Retinal pigment epithelial cell (primary cell): ENCODE data around the gene POLR1A.

Source experiments
- DNase-seq: peaks from one replicate; pipeline ENCODE4 v3.0.0-alpha.2; 2010; ENCODE audit warnings: low read depth
- H3K4me3 ChIP-seq: 2 replicates; pipeline ENCODE4 v1.5.1; 2011; ENCODE audit warnings: mild to moderate bottlenecking, low read length, control low read depth, moderate library complexity
- TF ChIP-seq, protein P1 (sequence below): conservative IDR thresholded peaks from 2 replicates; pipeline ENCODE4 v1.5.1; 2011; ENCODE audit warnings: low read depth, low read length, control low read depth, inconsistent platforms

The POLR1A gene

DNA sequence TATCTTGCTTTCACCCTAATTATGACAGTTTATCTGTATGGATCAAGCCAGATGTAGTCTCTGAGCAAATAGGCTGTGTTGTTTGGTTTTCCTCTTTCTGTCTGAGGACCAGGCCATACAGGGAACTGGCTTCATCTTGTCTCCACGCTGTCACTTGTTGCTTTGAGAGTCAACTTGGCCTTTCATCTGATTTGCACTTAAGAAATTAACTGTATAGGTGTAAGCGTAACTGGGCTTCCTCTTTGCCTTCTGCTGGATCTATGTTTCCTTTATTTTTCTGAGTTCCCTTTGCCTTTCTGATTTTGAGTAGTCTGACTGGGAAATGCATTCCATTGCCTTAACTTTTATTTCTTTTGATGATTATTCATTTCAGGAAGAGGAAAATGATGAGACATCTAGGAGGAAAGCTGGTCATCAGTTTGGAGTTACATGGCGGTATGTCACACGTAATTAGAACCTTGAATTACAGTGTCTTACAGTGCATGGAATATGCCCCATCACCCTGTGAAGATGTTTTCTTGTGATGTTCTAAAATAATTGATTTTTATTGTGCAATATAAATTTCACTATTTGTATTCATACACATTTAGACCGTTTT is 17.7 kb upstream of the POLR1A start:
- TF ChIP-seq, protein P1, sequence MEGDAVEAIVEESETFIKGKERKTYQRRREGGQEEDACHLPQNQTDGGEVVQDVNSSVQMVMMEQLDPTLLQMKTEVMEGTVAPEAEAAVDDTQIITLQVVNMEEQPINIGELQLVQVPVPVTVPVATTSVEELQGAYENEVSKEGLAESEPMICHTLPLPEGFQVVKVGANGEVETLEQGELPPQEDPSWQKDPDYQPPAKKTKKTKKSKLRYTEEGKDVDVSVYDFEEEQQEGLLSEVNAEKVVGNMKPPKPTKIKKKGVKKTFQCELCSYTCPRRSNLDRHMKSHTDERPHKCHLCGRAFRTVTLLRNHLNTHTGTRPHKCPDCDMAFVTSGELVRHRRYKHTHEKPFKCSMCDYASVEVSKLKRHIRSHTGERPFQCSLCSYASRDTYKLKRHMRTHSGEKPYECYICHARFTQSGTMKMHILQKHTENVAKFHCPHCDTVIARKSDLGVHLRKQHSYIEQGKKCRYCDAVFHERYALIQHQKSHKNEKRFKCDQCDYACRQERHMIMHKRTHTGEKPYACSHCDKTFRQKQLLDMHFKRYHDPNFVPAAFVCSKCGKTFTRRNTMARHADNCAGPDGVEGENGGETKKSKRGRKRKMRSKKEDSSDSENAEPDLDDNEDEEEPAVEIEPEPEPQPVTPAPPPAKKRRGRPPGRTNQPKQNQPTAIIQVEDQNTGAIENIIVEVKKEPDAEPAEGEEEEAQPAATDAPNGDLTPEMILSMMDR, result no peak
- DNase-seq, result no peak
- no peak overlapping the region for H3K4me3 ChIP-seq

DNA sequence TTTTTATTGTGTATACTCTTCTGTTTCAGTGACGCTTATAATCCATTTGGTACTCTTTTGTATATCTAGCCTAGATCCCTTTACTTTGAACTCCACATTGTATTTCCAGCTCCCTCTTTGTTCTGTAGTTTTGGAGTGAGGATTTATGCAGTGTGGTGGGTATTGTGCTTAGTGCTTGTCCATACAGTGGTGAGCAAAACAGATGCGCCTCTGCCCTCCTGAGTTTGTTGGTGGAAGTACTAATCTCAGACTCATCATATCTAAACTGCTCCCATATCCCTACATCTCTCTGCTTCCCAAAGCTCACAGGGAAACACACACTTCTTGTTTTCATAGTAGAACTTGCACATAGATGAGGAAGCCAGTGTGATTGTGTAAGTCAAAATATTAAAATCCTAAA is 12.4 kb upstream of the POLR1A start:
- TF ChIP-seq, protein P1, result no peak
- no peak for DNase-seq
- H3K4me3 ChIP-seq, result no peak overlapping the region

DNA sequence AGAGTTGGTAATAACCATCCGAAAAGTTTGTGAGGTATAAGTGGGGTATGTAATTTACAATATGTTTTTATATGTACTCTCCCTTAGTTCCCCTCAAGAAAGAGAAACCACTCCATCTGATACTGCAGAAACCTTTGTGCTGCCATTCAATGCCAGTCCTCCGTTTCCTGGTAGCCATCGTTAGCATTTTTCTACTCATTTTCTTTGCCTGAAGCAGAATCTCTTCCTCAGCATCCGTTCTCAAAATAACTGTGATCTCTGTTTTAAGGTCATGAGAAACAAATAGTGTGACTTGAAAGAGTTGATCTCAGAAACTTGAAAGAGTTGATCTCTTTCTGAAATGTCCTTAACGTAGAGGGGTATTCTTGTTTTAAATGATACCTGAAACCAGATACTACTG is 1.3 kb upstream of the POLR1A start:
- H3K4me3 ChIP-seq, result peak overlapping the region; percentile 86
- no peak for DNase-seq
- TF ChIP-seq, protein P1, result no peak

DNA sequence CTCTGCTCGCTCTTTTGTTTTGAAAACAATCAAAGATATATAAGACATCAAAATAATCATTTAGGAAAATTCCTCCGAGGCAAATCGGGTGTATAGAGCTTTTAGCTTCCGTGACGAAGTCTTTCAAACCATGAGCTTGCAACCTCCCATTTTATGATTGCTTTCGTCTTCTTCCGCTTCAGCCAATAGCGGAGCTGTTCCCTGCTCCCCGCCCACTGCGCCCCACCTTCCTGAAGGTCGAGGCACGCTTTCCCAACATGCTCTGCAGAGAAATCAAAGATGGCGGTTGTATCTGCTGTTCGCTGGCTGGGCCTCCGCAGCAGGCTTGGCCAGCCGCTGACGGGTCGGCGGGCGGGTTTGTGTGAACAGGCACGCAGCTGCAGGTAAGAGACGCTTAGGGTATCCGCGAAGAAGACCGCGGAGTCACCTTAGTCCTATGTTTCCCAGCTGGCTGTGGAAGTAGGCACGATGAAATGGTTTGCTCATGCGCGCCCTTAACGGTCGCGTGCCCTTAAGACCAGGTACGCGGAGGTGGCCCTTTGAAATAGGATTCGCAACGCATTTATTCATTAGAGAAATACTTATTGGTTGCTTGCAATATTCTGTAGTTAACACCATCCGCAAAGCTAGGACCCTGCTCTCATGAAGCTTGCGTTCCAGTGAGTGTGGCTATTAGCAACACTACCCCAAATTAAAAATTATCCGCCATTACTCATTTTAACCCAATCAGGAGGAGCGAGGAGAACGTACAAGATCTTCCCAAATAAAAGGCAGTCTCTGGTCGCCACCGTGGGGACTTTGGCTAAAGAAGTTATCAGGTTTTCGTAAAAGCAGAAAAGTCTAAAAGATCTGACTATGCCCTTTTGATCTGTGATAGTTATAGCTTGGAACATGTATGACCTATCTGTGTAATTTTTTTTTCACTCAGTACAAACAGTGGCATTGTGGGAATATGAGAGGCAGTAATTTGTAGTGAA is 571 bp upstream of the POLR1A start, which contains the start of gene PTCD3:
Gene PTCD3 (plus strand): TSS at position 267 of the 977 bp plus-strand sequence. CDS start 13 bp downstream, at position 280.
- peak; percentile 90 for DNase-seq
- TF ChIP-seq, protein P1, result no peak
- H3K4me3 ChIP-seq, result peak within 1 kb of the TSS; percentile 86

DNA sequence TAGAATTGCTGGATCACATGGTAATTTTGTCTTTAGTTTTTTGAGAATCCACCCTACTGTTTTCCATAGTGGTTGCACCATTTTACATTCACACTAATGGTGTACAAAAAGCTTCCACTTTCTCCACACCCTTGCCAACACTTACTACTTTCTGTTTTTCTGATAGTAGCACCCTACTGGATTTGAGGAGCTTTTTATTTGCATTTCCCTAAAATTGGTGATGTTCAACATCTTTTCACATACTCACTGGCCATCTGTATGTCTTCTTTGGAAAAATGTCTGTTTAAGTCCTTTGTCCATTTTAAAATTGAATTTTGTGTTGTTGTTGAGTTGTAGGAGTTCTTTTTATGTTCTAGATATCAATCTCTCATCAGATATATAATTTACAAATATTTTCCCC is 3.5 kb downstream of the POLR1A start:
- TF ChIP-seq, protein P1, result no peak
- H3K4me3 ChIP-seq, result no peak overlapping the region
- no peak for DNase-seq

DNA sequence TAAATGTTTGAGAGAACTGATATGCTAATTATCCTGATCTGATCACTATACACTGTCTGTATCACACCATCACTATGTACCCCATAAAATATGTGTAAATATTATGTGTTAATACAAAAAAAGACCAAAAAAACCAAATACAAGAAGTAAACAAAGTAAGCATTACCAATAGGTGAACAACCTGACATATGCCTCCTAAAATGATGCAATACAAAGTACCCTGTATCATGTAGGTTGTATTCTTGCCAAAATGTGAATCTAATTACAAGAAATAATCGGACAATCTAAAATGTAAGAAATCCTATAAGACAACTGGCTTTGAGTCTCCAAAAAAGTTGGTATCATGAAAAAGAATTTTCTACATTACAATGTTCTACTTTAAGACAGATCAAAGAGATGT is 7.8 kb downstream of the POLR1A start:
- no peak for DNase-seq
- no peak overlapping the region for H3K4me3 ChIP-seq
- TF ChIP-seq, protein P1, result no peak
